Measurements from ENCODE around the gene ATP5MC2.
"Not testable (repeated sequence)": the region's sequence is repeated elsewhere in the genome, so short reads cannot be mapped to it uniquely, and the experiment has no call there.

ATP5MC2 gene

GRCh38 chr12:53694756-53695151 is 18.9 kb upstream of the ATP5MC2 start:
- DNase-seq (ENCODE audit: low read depth), result no peak

GRCh38 chr12:53688134-53688533 is 12.3 kb upstream of the ATP5MC2 start:
- DNase-seq (ENCODE audit: low read depth), result no peak

GRCh38 chr12:53686436-53686835 is 10.6 kb upstream of the ATP5MC2 start:
- no peak for DNase-seq (ENCODE audit: low read depth)

- no peak for DNase-seq (ENCODE audit: low read depth)
Observed at GRCh38 chr12:53684654-53685220, 8.9 kb upstream of the ATP5MC2 start.

- DNase-seq (ENCODE audit: low read depth), result no peak
Observed at GRCh38 chr12:53683983-53684382, 8.1 kb upstream of the ATP5MC2 start.

- DNase-seq (ENCODE audit: low read depth), result no peak
Observed at GRCh38 chr12:53683494-53683893, 7.6 kb upstream of the ATP5MC2 start.

GRCh38 chr12:53680061-53680460 is 4.2 kb upstream of the ATP5MC2 start:
- not testable (repeated sequence) for DNase-seq (ENCODE audit: low read depth)

GRCh38 chr12:53677800-53678148 is 1.9 kb upstream of the ATP5MC2 start:
- DNase-seq (ENCODE audit: low read depth), result no peak

- no peak for DNase-seq (ENCODE audit: low read depth)
Observed at GRCh38 chr12:53677016-53677799, 1.3 kb upstream of the ATP5MC2 start.

- DNase-seq (ENCODE audit: low read depth), result no peak
Observed at GRCh38 chr12:53676656-53677015, 753 bp upstream of the ATP5MC2 start.

- DNase-seq (ENCODE audit: low read depth), result no peak
Observed at GRCh38 chr12:53674977-53675700, 744 bp downstream of the ATP5MC2 start.

- DNase-seq (ENCODE audit: low read depth), result no peak
Observed at GRCh38 chr12:53670971-53671370, 4.9 kb downstream of the ATP5MC2 start.

GRCh38 chr12:53670308-53670707 is 5.6 kb downstream of the ATP5MC2 start:
- DNase-seq (ENCODE audit: low read depth), result no peak

- no peak for DNase-seq (ENCODE audit: low read depth)
Observed at GRCh38 chr12:53667080-53667479, 8.8 kb downstream of the ATP5MC2 start.

GRCh38 chr12:53664936-53665335 is 10.9 kb downstream of the ATP5MC2 start:
- DNase-seq (ENCODE audit: low read depth), result no peak

- no peak for DNase-seq (ENCODE audit: low read depth)
Observed at GRCh38 chr12:53664191-53664590, 11.7 kb downstream of the ATP5MC2 start.

GRCh38 chr12:53660041-53660440 is 15.8 kb downstream of the ATP5MC2 start:
- no peak for DNase-seq (ENCODE audit: low read depth)

- DNase-seq (ENCODE audit: low read depth), result no peak
Observed at GRCh38 chr12:53659571-53659981, 16.3 kb downstream of the ATP5MC2 start.

- DNase-seq (ENCODE audit: low read depth), result no peak
Observed at GRCh38 chr12:53659011-53659551, 16.8 kb downstream of the ATP5MC2 start.

- no peak for DNase-seq (ENCODE audit: low read depth)
Observed at GRCh38 chr12:53657041-53657440, 18.8 kb downstream of the ATP5MC2 start.

- no peak for DNase-seq (ENCODE audit: low read depth)
Observed at GRCh38 chr12:53653595-53653994, 22.3 kb downstream of the ATP5MC2 start.

GRCh38 chr12:53652366-53652765 is 23.5 kb downstream of the ATP5MC2 start:
- no peak for DNase-seq (ENCODE audit: low read depth)

GRCh38 chr12:53651737-53652136 is 24.1 kb downstream of the ATP5MC2 start:
- no peak for DNase-seq (ENCODE audit: low read depth)

Data from activated T-helper 9 cell treated with anti-CD3 and anti-CD28 coated beads, Interleukin-2, amount 50 U/mL, for 16 hours (primary cell).